Neural cell (in vitro differentiated cells): ENCODE measurements around the gene APOF. TPM values are rescaled to one million over a fixed set of nuclear protein-coding genes. Genes with fewer than 3 reads are reported as not detected.

Source experiments
- H2AFZ ChIP-seq: fragments of 200-600, 300-800 bp; sonication (generic), shearing (Covaris generic); 2 replicates; pipeline ENCODE4 v1.6.0; 2014; ENCODE audit warnings: low read depth, mild to moderate bottlenecking, antibody characterized with exemption, low read length, moderate library complexity
- H3F3A ChIP-seq: fragments of 200-600 bp; shearing (Covaris generic); 2 replicates; pipeline ENCODE4 v1.6.1; 2016; ENCODE audit warnings: mild to moderate bottlenecking, moderate library complexity, mixed read lengths, antibody characterized with exemption, low read length; ENCODE audit not compliant: insufficient read depth, poor library complexity, severe bottlenecking
- H3K27ac ChIP-seq: fragments of 200-600, 300-800 bp; sonication (generic), shearing (Covaris generic); 2 replicates; pipeline ENCODE4 v1.5.1; 2014; ENCODE audit warnings: mild to moderate bottlenecking, low read length, moderate library complexity
- H3K27me3 ChIP-seq: fragments of 300-800, 200-600 bp; sonication (generic), shearing (Covaris generic); 2 replicates; pipeline ENCODE4 v1.6.0; 2014; ENCODE audit warnings: mild to moderate bottlenecking, low read depth, low read length, moderate library complexity; ENCODE audit not compliant: insufficient read depth
- H3K36me3 ChIP-seq: fragments of 300-800, 200-600 bp; sonication (generic), shearing (Covaris generic); 2 replicates; pipeline ENCODE4 v1.5.1; 2014; ENCODE audit warnings: mild to moderate bottlenecking, antibody characterized with exemption, low read length, moderate library complexity; ENCODE audit not compliant: insufficient read depth
- H3K4me2 ChIP-seq: fragments of 300-800, 200-600 bp; sonication (generic), shearing (Covaris generic); 2 replicates; pipeline ENCODE4 v1.6.0; 2014; ENCODE audit warnings: mild to moderate bottlenecking, low read length
- H3K4me3 ChIP-seq: fragments of 300-800, 200-600 bp; sonication (generic), shearing (Covaris generic); 2 replicates; pipeline ENCODE4 v1.5.1; 2014; ENCODE audit warnings: mild to moderate bottlenecking, low read length, moderate library complexity
- H3K79me2 ChIP-seq: fragments of 200-600 bp; shearing (Covaris generic); replicated peaks from 2 replicates; pipeline ENCODE4 v1.6.0; 2014; ENCODE audit warnings: mild to moderate bottlenecking, low read length, moderate library complexity; ENCODE audit not compliant: insufficient read depth
- H3K9ac ChIP-seq: fragments of 300-800, 200-600 bp; sonication (generic), shearing (Covaris generic); 2 replicates; pipeline ENCODE4 v1.6.1; 2016; ENCODE audit warnings: mild to moderate bottlenecking, low read length, mixed read lengths
- H3K9me2 ChIP-seq: fragments of 200-600 bp; shearing (Covaris generic); 2 replicates; pipeline ENCODE4 v1.6.1; 2016; ENCODE audit warnings: mild to moderate bottlenecking, low read length, mixed read lengths; ENCODE audit not compliant: insufficient read depth
- H3K9me3 ChIP-seq: fragments of 200-600, 300-800 bp; sonication (generic), shearing (Covaris generic); 2 replicates; pipeline ENCODE4 v1.6.1; 2016; ENCODE audit warnings: mild to moderate bottlenecking, mixed run types, low read length, moderate library complexity, mixed read lengths
- H4K20me1 ChIP-seq: fragments of 200-600 bp; shearing (Covaris generic); 2 replicates; pipeline ENCODE4 v1.6.1; 2016; ENCODE audit warnings: mild to moderate bottlenecking, mixed run types; ENCODE audit not compliant: insufficient read depth
- CTCF ChIP-seq: fragments of 450-650 bp; IDR thresholded peaks from 2 replicates; pipeline ENCODE4 v1.5.1; 2014; ENCODE audit warnings: antibody characterized with exemption, mild to moderate bottlenecking, moderate library complexity; ENCODE audit not compliant: poor library complexity, severe bottlenecking
- EP300 ChIP-seq: fragments of 450-650 bp; conservative IDR thresholded peaks from 2 replicates; pipeline ENCODE4 v1.6.1; 2014; ENCODE audit warnings: antibody characterized with exemption, mild to moderate bottlenecking, moderate library complexity; ENCODE audit not compliant: poor library complexity, severe bottlenecking
- EZH2 ChIP-seq: fragments of 200-600, 300-800 bp; shearing (Covaris generic), sonication (generic); IDR thresholded peaks from 2 replicates; pipeline ENCODE4 v1.6.1; 2014; ENCODE audit warnings: antibody characterized with exemption, low read length, borderline replicate concordance, mild to moderate bottlenecking; ENCODE audit not compliant: insufficient read depth, poor library complexity, severe bottlenecking
- MXI1 ChIP-seq: fragments of 450-650 bp; conservative IDR thresholded peaks from 2 replicates; pipeline ENCODE4 v1.6.1; 2014; ENCODE audit warnings: antibody characterized with exemption, mild to moderate bottlenecking; ENCODE audit not compliant: poor library complexity, severe bottlenecking
- POLR2AphosphoS5 ChIP-seq: IDR thresholded peaks from 2 replicates; pipeline ENCODE4 v1.6.1; 2012
- RAD21 ChIP-seq: fragments of 450-650 bp; conservative IDR thresholded peaks from 2 replicates; pipeline ENCODE4 v1.6.1; 2014; ENCODE audit warnings: antibody characterized with exemption, mild to moderate bottlenecking, moderate library complexity
- SMC3 ChIP-seq: fragments of 450-650 bp; conservative IDR thresholded peaks from 2 replicates; pipeline ENCODE4 v1.6.1; 2014; ENCODE audit warnings: antibody characterized with exemption, mild to moderate bottlenecking, moderate library complexity; ENCODE audit not compliant: poor library complexity
- TAF1 ChIP-seq: IDR thresholded peaks from 2 replicates; pipeline ENCODE4 v1.6.1; 2012; ENCODE audit warnings: low read depth
- polyA minus RNA-seq: library from RNA; depleted of rRNA, polyadenylated mRNA; stranded (reverse); fragments of >200 nt; gene quantifications from 2 replicates; pipeline ENCODE4 v1.2.3, GENCODE V29; 2014
- polyA plus RNA-seq: library from polyadenylated mRNA; depleted of rRNA; stranded (reverse); fragments of >200 nt; gene quantifications from 2 replicates; pipeline ENCODE4 v1.2.3, GENCODE V29; 2014
- TF ChIP-seq, protein P1 (sequence below): IDR thresholded peaks from 2 replicates; pipeline ENCODE4 v1.6.1; 2012; ENCODE audit warnings: borderline replicate concordance

APOF gene, protein sequence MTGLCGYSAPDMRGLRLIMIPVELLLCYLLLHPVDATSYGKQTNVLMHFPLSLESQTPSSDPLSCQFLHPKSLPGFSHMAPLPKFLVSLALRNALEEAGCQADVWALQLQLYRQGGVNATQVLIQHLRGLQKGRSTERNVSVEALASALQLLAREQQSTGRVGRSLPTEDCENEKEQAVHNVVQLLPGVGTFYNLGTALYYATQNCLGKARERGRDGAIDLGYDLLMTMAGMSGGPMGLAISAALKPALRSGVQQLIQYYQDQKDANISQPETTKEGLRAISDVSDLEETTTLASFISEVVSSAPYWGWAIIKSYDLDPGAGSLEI
- polyA plus RNA-seq (not detected in 2 replicates), polyA minus RNA-seq (not detected in 2 replicates)

- H3K4me2 ChIP-seq = no peak within 1 kb of the TSS
- TF ChIP-seq POLR2AphosphoS5 = no peak
- TF ChIP-seq RAD21 = no peak
- TF ChIP-seq MXI1 = no peak
- no peak for TF ChIP-seq CTCF
- no peak for TF ChIP-seq TAF1
- no peaks in the 10 kb centered on the region for H4K20me1 ChIP-seq
- H3K9ac ChIP-seq = no peak within 1 kb of the TSS
- H3K27ac ChIP-seq = no peak within 1 kb of the TSS
- H3K79me2 ChIP-seq = no peaks in the 10 kb centered on the region
- H3K9me2 ChIP-seq = no peaks in the 10 kb centered on the region
- no peak within 1 kb of the TSS for H2AFZ ChIP-seq
- H3K4me3 ChIP-seq = no peak within 1 kb of the TSS
- H3F3A ChIP-seq = no peaks in the 10 kb centered on the region
- no peaks in the 10 kb centered on the region for H3K27me3 ChIP-seq
- no peaks in the 10 kb centered on the region for H3K36me3 ChIP-seq
- no peaks in the 10 kb centered on the region for H3K9me3 ChIP-seq
Observed at GRCh38 chr12:56362130-56363059, at the start of gene APOF. APOF (minus strand) TSS chr12:56362857; CDS start chr12:56362745, 112 bp downstream.

- Histone ChIP-seq H3K27ac (no peak overlapping the region), H2AFZ (no peak overlapping the region), H3K9ac (no peak overlapping the region), H3K9me2 (no peaks in the 10 kb centered on the region), H3F3A (no peaks in the 10 kb centered on the region), H3K4me3 (no peak overlapping the region), H4K20me1 (no peaks in the 10 kb centered on the region), H3K36me3 (no peaks in the 10 kb centered on the region), H3K27me3 (no peaks in the 10 kb centered on the region), H3K79me2 (no peaks in the 10 kb centered on the region), H3K9me3 (no peaks in the 10 kb centered on the region), H3K4me2 (no peak overlapping the region)
- no peak for TF ChIP-seq MXI1
Observed at GRCh38 chr12:56411781-56412639, 49.4 kb upstream of the APOF start.

- Histone ChIP-seq H3K9me3 (no peaks in the 10 kb centered on the region), H4K20me1 (no peaks in the 10 kb centered on the region), H3K9me2 (no peaks in the 10 kb centered on the region), H3K27ac (no peak overlapping the region), H3K4me2 (no peak overlapping the region), H3F3A (no peaks in the 10 kb centered on the region), H3K36me3 (no peaks in the 10 kb centered on the region), H2AFZ (no peak overlapping the region), H3K79me2 (no peaks in the 10 kb centered on the region), H3K9ac (no peak overlapping the region), H3K4me3 (no peak overlapping the region), H3K27me3 (no peaks in the 10 kb centered on the region)
- TF ChIP-seq CTCF (no peak), EP300 (no peak), SMC3 (no peak), MXI1 (no peak), RAD21 (no peak), TAF1 (no peak), POLR2AphosphoS5 (no peak), EZH2 (no peak)
- TF ChIP-seq, protein P1, sequence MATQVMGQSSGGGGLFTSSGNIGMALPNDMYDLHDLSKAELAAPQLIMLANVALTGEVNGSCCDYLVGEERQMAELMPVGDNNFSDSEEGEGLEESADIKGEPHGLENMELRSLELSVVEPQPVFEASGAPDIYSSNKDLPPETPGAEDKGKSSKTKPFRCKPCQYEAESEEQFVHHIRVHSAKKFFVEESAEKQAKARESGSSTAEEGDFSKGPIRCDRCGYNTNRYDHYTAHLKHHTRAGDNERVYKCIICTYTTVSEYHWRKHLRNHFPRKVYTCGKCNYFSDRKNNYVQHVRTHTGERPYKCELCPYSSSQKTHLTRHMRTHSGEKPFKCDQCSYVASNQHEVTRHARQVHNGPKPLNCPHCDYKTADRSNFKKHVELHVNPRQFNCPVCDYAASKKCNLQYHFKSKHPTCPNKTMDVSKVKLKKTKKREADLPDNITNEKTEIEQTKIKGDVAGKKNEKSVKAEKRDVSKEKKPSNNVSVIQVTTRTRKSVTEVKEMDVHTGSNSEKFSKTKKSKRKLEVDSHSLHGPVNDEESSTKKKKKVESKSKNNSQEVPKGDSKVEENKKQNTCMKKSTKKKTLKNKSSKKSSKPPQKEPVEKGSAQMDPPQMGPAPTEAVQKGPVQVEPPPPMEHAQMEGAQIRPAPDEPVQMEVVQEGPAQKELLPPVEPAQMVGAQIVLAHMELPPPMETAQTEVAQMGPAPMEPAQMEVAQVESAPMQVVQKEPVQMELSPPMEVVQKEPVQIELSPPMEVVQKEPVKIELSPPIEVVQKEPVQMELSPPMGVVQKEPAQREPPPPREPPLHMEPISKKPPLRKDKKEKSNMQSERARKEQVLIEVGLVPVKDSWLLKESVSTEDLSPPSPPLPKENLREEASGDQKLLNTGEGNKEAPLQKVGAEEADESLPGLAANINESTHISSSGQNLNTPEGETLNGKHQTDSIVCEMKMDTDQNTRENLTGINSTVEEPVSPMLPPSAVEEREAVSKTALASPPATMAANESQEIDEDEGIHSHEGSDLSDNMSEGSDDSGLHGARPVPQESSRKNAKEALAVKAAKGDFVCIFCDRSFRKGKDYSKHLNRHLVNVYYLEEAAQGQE = no peak
Observed at GRCh38 chr12:56410768-56411167, 48.1 kb upstream of the APOF start.
